Eye (tissue), 1 donor: ENCODE data around the gene RNF31.

Experiments used
- DNase-seq: peaks from one replicate; pipeline ENCODE4 v3.0.0-alpha.2; 2015

RNF31 gene

DNA sequence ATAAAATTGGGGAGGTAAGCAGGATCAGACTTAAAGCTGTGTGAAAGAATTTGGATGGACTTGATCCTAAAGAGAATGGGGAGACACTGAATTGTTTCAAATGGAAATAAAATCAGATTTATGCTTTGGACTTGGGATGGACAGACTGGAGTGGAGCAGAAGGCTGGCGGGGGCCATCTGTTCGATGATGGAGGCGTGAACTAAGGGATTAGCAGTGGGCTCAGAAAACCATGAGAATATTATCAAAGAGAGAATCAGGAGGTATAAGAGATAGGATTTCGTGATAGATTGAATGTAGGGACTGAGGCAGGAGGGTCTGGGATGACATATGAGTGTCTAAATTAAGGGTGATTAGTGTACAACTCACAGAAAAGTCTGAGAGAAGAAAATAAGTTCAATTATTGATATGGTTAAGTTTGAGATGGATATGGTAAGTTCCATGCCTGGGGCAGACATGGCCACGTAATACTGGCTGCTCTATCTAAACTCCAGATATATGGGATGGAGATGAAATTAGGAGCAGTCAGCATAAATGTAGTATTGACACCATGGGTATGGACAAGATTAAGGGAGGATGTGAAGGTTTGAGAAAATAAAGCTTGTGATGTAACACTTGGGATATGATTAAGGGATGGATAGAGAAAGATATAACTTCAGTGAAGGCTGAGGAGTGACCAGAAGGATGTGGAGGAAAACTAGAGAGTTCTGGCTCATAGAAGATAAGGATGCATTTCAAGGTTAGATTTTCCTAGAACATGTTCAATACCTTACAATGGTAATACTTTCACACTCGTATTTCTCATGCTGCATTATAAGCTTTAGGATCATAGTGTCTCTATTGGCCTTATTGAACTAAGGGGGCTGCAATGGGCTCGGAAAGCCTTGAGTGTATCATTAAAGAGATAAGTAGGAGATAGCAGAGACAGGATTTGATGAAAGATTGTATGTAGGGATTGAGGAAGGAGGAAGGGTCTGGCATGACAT is 57.2 kb downstream of the RNF31 start:
- DNase-seq = no peak

- no peak for DNase-seq
These were observed 59.2 kb downstream of the RNF31 start for GRCh38 chr14:24206260-24207103.

- DNase-seq = no peak
These were observed 59.8 kb downstream of the RNF31 start for GRCh38 chr14:24207104-24207551.

GRCh38 chr14:24207625-24208024 is 60.3 kb downstream of the RNF31 start:
- DNase-seq = no peak
